ENCODE results near the gene HOXA3. TPM values are rescaled to one million over a fixed set of nuclear protein-coding genes. Genes with fewer than 3 reads are reported as not detected.

The HOXA3 gene
- total and polyA plus RNA-seq, 9 of the 15 experiments (the other 6 are each of a cell fraction or from before 2014, with no cell fraction given), result 0.04 to 0.13 TPM; not detected in 7

GRCh38 chr7:27161721-27162560 is 9.6 kb upstream of the HOXA3 start (continued):
- no peak for TF ChIP-seq FOXA1 (IDR thresholded peaks at IDR 0.05; ENCODE audit: borderline replicate concordance)

DNA sequence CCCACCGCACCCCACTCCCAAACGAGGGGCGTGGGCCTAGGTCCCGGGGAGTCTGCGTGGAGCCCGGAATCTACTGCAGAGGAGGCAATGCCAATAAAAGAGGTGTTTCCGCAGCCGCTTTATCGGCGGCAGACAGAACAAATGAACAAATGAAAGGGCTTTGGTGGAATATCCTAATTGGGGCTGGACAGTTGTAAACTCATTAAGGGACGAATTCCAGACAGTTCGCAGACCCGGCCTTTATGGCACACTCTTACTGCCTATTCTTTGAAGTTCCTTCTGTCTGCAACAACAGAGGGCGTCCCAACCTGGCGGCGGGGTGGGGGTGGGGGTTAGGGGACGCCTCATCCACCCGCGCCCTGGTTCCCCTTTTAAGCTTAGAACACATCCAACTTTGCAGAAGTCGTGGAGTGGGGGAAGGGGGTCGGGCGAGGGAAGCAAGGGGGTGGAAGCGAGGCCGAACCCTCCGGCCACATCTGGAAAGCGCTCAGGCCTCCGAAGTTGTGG is 8.9 kb upstream of the HOXA3 start:
- ATAC-seq (no peak; the same call in 2 of the 3 replicates), FAIRE-seq (no peak), DNase-seq (ENCODE audit: extremely low read depth in 1 of 4, low spot score in 3 of 4) (peak in 2 of 4 experiments; percentile 26 to 33)
- no peaks in the 10 kb centered on the region for H3K9me3 ChIP-seq (replicated peaks; ENCODE audit: control insufficient read depth, insufficient read depth, low read depth, low read length)
- peak overlapping the region; percentile 70 for H3K4me2 ChIP-seq (ENCODE audit: insufficient read depth, low read length)
- H4K20me1 ChIP-seq (replicated peaks; ENCODE audit: control insufficient read depth, insufficient read depth, low read length), result no peaks in the 10 kb centered on the region
- no TSS peak for BruUV-seq (replicated peaks)
- intact Hi-C loops (cut with micrococcal nuclease) (loop anchor here (2.0 to 5.0 kb wide), 5 partner anchors 299 to 1269 kb away; partner anchors contain the start of genes SKAP2 and SNX10), in situ Hi-C loops (cut with MboI) (loop anchor here (25.0 kb wide), 3 partner anchors 649 to 1274 kb away; no protein-coding TSS in a partner anchor)
- peak overlapping the region in 1 of 2 experiments; percentile 66; a peak in 1 of 4 replicates for H3K9ac ChIP-seq (ENCODE audit: insufficient read depth in 1 of 2, low read depth in 2 of 2, low read length in 2 of 2)
- no peaks in the 10 kb centered on the region for H3K9me1 ChIP-seq (ENCODE audit: control insufficient read depth, insufficient read depth, low read length)
- H3K4me1 ChIP-seq (replicated peaks in 1 of 2; ENCODE audit: control insufficient read depth in 2 of 2, insufficient read depth in 2 of 2, low read length in 2 of 2), result peaks cover 0 to 26% of the 10 kb centered on the region in 2 experiments; a peak in 2 of 5 replicates
- no peaks in the 10 kb centered on the region for H3K36me3 ChIP-seq (ENCODE audit: control insufficient read depth, insufficient read depth, low read length)
- CTCF ChIA-PET (ENCODE audit: low intra/inter-chr PET ratio), result interaction anchor here (0.6 to 2.5 kb wide), 7 partner anchors 35 to 793 kb away, joined by 3 to 16 read pairs (median 4); no protein-coding TSS in a partner anchor
- peak overlapping the region; percentile 14 for H3K4me3 ChIP-seq
- no peaks in the 10 kb centered on the region for H3K79me2 ChIP-seq (ENCODE audit: control insufficient read depth, insufficient read depth, low read length)
- WGBS (ENCODE audit: insufficient coverage, low coverage, missing lambda C conversion rate), result 4% methylated on average over 18 of the region's 27 CpGs
- peak overlapping the region; percentile 83 for H2AFZ ChIP-seq (ENCODE audit: low read depth, low read length)
- H3K27me3 ChIP-seq (ENCODE audit: control insufficient read depth in 2 of 2, insufficient read depth in 2 of 2, low read length in 2 of 2), result peaks cover 18 to 74% of the 10 kb centered on the region in 2 experiments
- POLR2A ChIA-PET, result interaction anchor here (0.7 to 1.5 kb wide), 4 partner anchors 9 to 649 kb away, joined by 3 to 4 read pairs (median 3); no protein-coding TSS in a partner anchor
- no peak for TF ChIP-seq ELK1 (CRISPR knock-in tag; IDR thresholded peaks at IDR 0.05)
- H3K27ac ChIP-seq (ENCODE audit: extremely low read depth, low read depth, low read length), result no peak overlapping the region

All from K562 (cell line).